ENCODE measurements around the gene TRAP1.

The TRAP1 gene

GRCh38 chr16:3637371-3637923, 79.9 kb downstream of the TRAP1 start:
- Histone ChIP-seq H3K27me3 (ENCODE audit: control insufficient read depth, insufficient read depth, low read length) (no peaks in the 10 kb centered on the region), H3K9me3 (ENCODE audit: control insufficient read depth, insufficient read depth, low read length) (no peaks in the 10 kb centered on the region), H3K27ac (ENCODE audit: low read depth, low read length) (peak overlapping the region; percentile 64), H3K4me1 (ENCODE audit: control insufficient read depth, insufficient read depth, low read length) (peaks cover 20% of the 10 kb centered on the region), H3K36me3 (ENCODE audit: control insufficient read depth, insufficient read depth, low read length) (no peaks in the 10 kb centered on the region), H3K4me3 (ENCODE audit: low read depth, low read length) (no peak overlapping the region), H3K9ac (ENCODE audit: low read depth, low read length) (no peak overlapping the region)

GRCh38 chr16:3625911-3626732, 91.2 kb downstream of the TRAP1 start:
- H3K27ac ChIP-seq (ENCODE audit: low read depth, low read length): no peak overlapping the region
- H3K9me3 ChIP-seq (ENCODE audit: control insufficient read depth, insufficient read depth, low read length): no peaks in the 10 kb centered on the region
- no peaks in the 10 kb centered on the region for H3K36me3 ChIP-seq (ENCODE audit: control insufficient read depth, insufficient read depth, low read length)
- no peak overlapping the region for H3K4me3 ChIP-seq (ENCODE audit: low read depth, low read length)
- no peak overlapping the region for H3K9ac ChIP-seq (ENCODE audit: low read depth, low read length)
- H3K27me3 ChIP-seq (ENCODE audit: control insufficient read depth, insufficient read depth, low read length): no peaks in the 10 kb centered on the region
- peaks cover 10% of the 10 kb centered on the region; the same call in 1 of the 2 replicates for H3K4me1 ChIP-seq (ENCODE audit: control insufficient read depth, insufficient read depth, low read length)

- Histone ChIP-seq H3K4me1 (ENCODE audit: control insufficient read depth, insufficient read depth, low read length) (peaks cover 10% of the 10 kb centered on the region; the same call in 1 of the 2 replicates), H3K9me3 (ENCODE audit: control insufficient read depth, insufficient read depth, low read length) (no peaks in the 10 kb centered on the region), H3K9ac (ENCODE audit: low read depth, low read length) (no peak overlapping the region), H3K4me3 (ENCODE audit: low read depth, low read length) (no peak overlapping the region), H3K27me3 (ENCODE audit: control insufficient read depth, insufficient read depth, low read length) (no peaks in the 10 kb centered on the region), H3K36me3 (ENCODE audit: control insufficient read depth, insufficient read depth, low read length) (no peaks in the 10 kb centered on the region), H3K27ac (ENCODE audit: low read depth, low read length) (no peak overlapping the region)
These were observed 92.0 kb downstream of the TRAP1 start for GRCh38 chr16:3625331-3625730.

GRCh38 chr16:3623642-3624041, 93.7 kb downstream of the TRAP1 start:
- Histone ChIP-seq H3K9me3 (ENCODE audit: control insufficient read depth, insufficient read depth, low read length) (no peaks in the 10 kb centered on the region), H3K9ac (ENCODE audit: low read depth, low read length) (no peak overlapping the region), H3K4me1 (ENCODE audit: control insufficient read depth, insufficient read depth, low read length) (peaks cover 10% of the 10 kb centered on the region; the same call in 1 of the 2 replicates), H3K27me3 (ENCODE audit: control insufficient read depth, insufficient read depth, low read length) (no peaks in the 10 kb centered on the region), H3K4me3 (ENCODE audit: low read depth, low read length) (no peak overlapping the region), H3K27ac (ENCODE audit: low read depth, low read length) (no peak overlapping the region), H3K36me3 (ENCODE audit: control insufficient read depth, insufficient read depth, low read length) (no peaks in the 10 kb centered on the region)

- Histone ChIP-seq H3K9ac (ENCODE audit: low read depth, low read length) (no peak overlapping the region), H3K36me3 (ENCODE audit: control insufficient read depth, insufficient read depth, low read length) (0 out of 2 replicates have a peak, but pooled peaks cover 8% of the 10 kb centered on the region), H3K27ac (ENCODE audit: low read depth, low read length) (no peak overlapping the region), H3K4me3 (ENCODE audit: low read depth, low read length) (no peak overlapping the region), H3K27me3 (ENCODE audit: control insufficient read depth, insufficient read depth, low read length) (no peaks in the 10 kb centered on the region), H3K9me3 (ENCODE audit: control insufficient read depth, insufficient read depth, low read length) (no peaks in the 10 kb centered on the region), H3K4me1 (ENCODE audit: control insufficient read depth, insufficient read depth, low read length) (no peaks in the 10 kb centered on the region)
These were observed 98.6 kb downstream of the TRAP1 start for GRCh38 chr16:3618769-3619141.

GRCh38 chr16:3612510-3613466, 104.5 kb downstream of the TRAP1 start:
- Histone ChIP-seq H3K4me1 (ENCODE audit: control insufficient read depth, insufficient read depth, low read length) (peaks cover 11% of the 10 kb centered on the region), H3K4me3 (ENCODE audit: low read depth, low read length) (peak overlapping the region; percentile 95), H3K27me3 (ENCODE audit: control insufficient read depth, insufficient read depth, low read length) (no peaks in the 10 kb centered on the region), H3K36me3 (ENCODE audit: control insufficient read depth, insufficient read depth, low read length) (peaks cover 9% of the 10 kb centered on the region; the same call in 1 of the 2 replicates), H3K9me3 (ENCODE audit: control insufficient read depth, insufficient read depth, low read length) (no peaks in the 10 kb centered on the region), H3K9ac (ENCODE audit: low read depth, low read length) (no peak overlapping the region; the same call in 1 of the 2 replicates), H3K27ac (ENCODE audit: low read depth, low read length) (no peak overlapping the region)

- H3K27ac ChIP-seq (ENCODE audit: low read depth, low read length): peak within 1 kb of the TSS; percentile 84
- H3K27me3 ChIP-seq (ENCODE audit: control insufficient read depth, insufficient read depth, low read length): no peaks in the 10 kb centered on the region
- peak within 1 kb of the TSS; percentile 95 for H3K4me3 ChIP-seq (ENCODE audit: low read depth, low read length)
- no peaks in the 10 kb centered on the region for H3K9me3 ChIP-seq (ENCODE audit: control insufficient read depth, insufficient read depth, low read length)
- H3K4me1 ChIP-seq (ENCODE audit: control insufficient read depth, insufficient read depth, low read length): peaks cover 11% of the 10 kb centered on the region
- H3K36me3 ChIP-seq (ENCODE audit: control insufficient read depth, insufficient read depth, low read length): peaks cover 12% of the 10 kb centered on the region; the same call in 1 of the 2 replicates
- peak within 1 kb of the TSS; percentile 59 for H3K9ac ChIP-seq (ENCODE audit: low read depth, low read length)
These were observed 106.0 kb downstream of the TRAP1 start, which contains the start of gene SLX4 for GRCh38 chr16:3611146-3611975. SLX4 (minus strand) TSS chr16:3611606; CDS start chr16:3608964, 2,642 bp downstream.

- H3K4me3 ChIP-seq (ENCODE audit: low read depth, low read length): peak overlapping the region; percentile 95
- peaks cover 11% of the 10 kb centered on the region for H3K4me1 ChIP-seq (ENCODE audit: control insufficient read depth, insufficient read depth, low read length)
- H3K9me3 ChIP-seq (ENCODE audit: control insufficient read depth, insufficient read depth, low read length): no peaks in the 10 kb centered on the region
- H3K27ac ChIP-seq (ENCODE audit: low read depth, low read length): peak overlapping the region; percentile 69
- H3K27me3 ChIP-seq (ENCODE audit: control insufficient read depth, insufficient read depth, low read length): no peaks in the 10 kb centered on the region
- H3K9ac ChIP-seq (ENCODE audit: low read depth, low read length): peak overlapping the region; percentile 20; the same call in 1 of the 2 replicates
- H3K36me3 ChIP-seq (ENCODE audit: control insufficient read depth, insufficient read depth, low read length): peaks cover 12% of the 10 kb centered on the region; the same call in 1 of the 2 replicates
These were observed 106.6 kb downstream of the TRAP1 start for GRCh38 chr16:3610698-3611145.

GRCh38 chr16:3609895-3610697, 107.2 kb downstream of the TRAP1 start:
- Histone ChIP-seq H3K27ac (ENCODE audit: low read depth, low read length) (peak overlapping the region; percentile 69), H3K4me1 (ENCODE audit: control insufficient read depth, insufficient read depth, low read length) (peaks cover 11% of the 10 kb centered on the region), H3K9me3 (ENCODE audit: control insufficient read depth, insufficient read depth, low read length) (no peaks in the 10 kb centered on the region), H3K27me3 (ENCODE audit: control insufficient read depth, insufficient read depth, low read length) (no peaks in the 10 kb centered on the region), H3K36me3 (ENCODE audit: control insufficient read depth, insufficient read depth, low read length) (peaks cover 6% of the 10 kb centered on the region; the same call in 1 of the 2 replicates), H3K4me3 (ENCODE audit: low read depth, low read length) (peak overlapping the region; percentile 95), H3K9ac (ENCODE audit: low read depth, low read length) (no peak overlapping the region)
